HG02642 (cell line): Measurements from ENCODE around the gene GFER.

Experiments
- ATAC-seq: cut with Tn5 transposase; IDR thresholded peaks from one replicate; pipeline ENCODE4 v1.9.1; 2021; ENCODE audit warnings: mild to moderate bottlenecking; ENCODE audit not compliant: unreplicated experiment, poor library complexity

Gene GFER

DNA sequence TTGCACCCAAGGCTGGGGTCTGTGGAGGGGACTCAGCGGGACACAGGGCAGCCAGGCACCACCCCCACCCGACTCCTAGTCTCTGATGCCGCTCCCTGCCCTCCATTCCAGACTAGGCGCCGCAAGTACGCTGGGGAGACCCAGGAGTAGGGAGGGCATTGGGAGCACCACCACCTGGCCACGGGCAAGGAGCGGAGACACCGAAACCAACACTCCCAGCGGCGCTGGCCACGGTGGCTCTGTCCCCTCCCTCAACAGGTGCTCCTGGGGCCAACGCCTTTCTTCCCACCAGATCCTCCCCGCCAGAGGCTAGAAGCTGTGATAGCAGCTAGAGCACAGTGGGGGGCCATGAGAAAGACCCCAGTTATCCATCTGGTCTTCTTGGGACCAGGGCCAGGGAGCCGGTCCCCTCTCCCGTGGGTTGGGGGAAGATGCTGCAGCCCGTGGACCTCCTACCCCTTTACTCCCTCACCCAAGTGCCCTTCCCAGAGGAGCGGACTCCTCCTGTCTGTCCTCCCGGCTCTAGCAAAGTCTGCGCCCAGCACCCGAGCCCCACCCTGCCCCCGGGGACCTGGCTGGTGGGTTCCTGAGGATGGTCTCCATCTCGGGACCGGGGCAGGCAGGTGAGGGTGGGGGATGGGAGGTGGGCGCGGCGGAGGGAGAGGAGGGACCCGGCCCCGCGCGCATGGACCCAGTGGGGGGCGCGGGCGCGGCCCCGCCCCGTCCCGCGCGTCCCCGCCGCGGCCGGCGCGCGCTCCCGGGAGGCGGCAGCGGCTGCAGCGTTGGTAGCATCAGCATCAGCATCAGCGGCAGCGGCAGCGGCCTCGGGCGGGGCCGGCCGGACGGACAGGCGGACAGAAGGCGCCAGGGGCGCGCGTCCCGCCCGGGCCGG lies 5.5 kb downstream of the GFER start, which contains the start of gene SYNGR3:
SYNGR3 (plus strand) TSS at position 762 of the 892 bp plus-strand sequence. CDS start 133 bp downstream, outside the sequence.
- ATAC-seq, result no peak

DNA sequence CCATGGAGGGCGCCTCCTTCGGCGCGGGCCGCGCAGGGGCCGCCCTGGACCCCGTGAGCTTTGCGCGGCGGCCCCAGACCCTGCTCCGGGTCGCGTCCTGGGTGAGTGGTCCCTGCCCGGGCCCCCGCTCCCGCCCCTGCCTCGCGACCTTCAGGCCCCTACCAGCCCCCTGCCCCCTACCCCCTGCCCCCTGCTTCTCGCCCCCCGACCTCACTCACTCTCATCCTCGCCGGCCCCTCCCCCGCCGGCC lies 6.0 kb downstream of the GFER start:
- no peak for ATAC-seq

DNA sequence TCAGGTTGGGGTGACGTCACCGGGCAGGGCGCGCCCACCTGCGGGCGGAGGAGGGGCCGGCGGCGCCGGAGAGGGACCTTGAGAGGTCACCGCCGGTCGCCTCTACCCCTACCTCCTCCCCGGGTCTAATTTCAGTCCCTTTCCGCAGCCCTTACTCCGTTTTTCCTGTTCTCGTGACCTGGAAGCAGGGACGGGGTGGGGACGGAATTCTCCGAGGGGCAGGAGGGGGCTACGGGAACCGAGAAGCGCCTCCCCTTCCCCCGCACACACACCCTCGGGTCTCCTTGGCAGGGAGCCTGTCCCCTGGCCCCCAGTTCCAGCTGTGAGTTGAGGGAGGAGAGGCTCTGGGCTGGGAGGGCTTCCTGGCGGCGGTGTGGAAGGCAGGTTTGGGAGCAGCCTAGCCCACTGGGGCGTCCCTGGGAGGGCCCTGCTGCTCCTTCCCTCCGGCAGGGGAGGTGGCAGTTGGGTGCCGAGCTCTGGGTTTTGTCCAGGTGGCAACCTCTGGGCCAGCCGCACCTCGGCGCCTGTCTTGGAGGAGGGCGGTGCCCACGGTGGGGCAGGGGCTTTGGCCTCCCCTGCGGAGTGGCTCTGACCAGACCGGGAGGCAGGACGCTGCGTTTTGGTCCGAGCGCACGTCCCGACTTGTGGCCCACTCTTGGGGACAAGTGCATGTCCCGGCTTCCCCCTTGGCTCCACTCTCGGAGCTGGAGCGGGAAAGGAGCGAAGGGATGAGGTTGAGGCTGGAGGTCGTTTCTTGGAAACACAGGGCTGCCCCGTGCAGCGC lies 6.5 kb downstream of the GFER start:
- peak; percentile 3 for ATAC-seq

DNA sequence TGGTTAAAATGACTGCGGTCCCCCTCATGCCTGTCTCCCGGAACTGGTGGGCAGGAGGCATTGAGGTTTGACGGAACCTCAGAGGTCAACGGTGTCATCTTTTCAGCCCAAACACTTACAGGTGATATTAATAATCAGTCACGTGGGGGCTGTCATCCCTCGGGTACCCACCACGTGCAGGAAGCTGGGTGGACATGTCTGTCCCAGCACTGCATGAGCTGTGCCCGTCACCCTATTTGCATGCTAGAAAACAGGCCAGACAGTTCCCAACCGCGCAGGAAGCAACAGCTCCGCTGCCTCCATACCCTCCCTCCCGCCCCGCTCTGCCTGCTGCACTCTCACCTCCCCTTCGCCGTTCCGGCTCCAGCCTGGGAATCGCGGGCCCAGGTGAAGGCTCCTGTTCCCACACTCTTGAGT lies 7.2 kb downstream of the GFER start:
- ATAC-seq, result peak; percentile 31

DNA sequence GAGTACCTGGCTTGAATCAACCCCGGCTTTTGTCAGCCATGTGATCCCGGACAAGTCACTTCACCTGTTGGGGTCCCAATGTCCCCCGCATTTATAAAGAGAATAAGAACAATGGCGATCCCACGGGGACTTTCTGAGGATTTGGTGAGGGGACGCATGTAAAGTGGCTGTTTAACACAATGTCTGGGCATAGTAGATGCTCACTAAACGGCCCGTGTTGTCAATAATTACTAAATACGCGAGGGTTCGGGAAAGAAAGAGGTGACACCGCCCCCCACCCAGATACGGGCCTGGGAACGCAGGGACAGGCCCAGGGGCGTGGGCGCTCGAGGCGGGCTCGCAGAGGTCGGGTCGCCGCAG lies 7.6 kb downstream of the GFER start:
- no peak for ATAC-seq

DNA sequence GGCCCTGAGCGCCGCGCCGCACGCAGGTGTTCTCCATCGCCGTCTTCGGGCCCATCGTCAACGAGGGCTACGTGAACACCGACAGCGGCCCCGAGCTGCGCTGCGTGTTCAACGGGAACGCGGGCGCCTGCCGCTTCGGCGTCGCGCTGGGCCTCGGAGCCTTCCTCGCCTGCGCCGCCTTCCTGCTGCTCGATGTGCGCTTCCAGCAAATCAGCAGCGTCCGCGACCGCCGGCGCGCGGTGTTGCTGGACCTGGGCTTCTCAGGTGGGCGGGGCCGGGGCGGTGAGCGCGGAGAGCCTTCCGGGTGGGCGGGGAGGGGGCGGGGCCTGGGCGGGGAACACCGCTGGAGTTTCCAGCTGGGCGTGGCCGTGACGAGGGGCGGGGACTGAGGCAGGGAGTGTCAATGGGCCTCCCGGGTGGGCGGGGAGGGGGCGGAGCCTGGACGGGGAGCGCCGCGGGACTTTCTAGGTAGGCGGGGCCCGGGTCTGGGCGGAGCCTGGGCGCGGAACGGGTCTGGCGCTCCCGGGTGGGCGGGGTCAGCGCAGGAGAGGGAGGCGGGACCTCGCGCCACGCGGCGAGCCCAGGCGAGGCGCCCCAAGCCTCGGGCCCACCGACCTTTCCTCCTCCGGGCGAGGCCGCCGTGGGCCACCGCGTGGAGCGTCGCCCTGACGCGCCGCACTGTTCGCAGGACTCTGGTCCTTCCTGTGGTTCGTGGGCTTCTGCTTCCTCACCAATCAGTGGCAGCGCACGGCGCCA lies 8.1 kb downstream of the GFER start:
- peak; percentile 52 for ATAC-seq

DNA sequence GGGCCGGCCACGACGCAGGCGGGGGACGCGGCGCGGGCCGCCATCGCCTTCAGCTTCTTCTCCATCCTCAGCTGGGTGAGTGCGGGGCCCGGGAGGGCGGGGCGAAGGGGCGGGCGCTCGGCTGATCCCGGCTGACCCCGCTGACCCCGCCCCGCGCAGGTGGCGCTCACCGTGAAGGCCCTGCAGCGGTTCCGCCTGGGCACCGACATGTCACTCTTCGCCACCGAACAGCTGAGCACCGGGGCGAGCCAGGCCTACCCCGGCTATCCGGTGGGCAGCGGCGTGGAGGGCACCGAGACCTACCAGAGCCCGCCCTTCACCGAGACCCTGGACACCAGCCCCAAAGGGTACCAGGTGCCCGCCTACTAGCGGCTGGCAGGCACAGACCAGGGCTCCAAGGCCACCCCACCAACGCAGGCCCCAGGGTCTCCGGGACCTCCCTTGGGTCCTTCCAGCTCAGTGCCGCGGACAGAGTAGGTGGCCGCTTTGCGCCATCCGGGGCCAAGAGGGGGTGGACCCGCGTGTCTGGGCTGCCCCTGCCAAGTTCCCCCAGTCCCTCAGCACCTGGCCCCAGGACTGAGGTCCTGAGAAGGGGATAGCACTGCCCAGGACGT lies 8.8 kb downstream of the GFER start:
- ATAC-seq, result no peak

DNA sequence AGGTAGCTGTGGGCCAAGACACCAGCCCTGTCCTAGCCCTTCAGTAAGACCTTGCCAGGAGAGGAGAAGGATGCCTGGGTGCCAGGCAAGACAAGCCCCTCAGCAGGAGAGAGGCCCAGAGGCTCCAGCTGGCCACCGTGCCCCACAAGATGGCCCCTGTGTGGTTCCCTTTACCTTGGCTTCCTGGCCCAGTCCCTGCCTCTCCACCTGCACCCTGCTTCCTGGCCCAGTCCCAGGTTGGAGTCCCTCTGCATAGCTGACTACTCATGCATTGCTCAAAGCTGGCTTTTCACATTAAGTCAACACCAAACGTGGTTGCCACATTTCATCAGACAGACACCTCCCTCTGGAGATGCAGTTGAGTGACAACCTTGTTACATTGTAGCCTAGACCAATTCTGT lies 9.7 kb downstream of the GFER start:
- no peak for ATAC-seq

DNA sequence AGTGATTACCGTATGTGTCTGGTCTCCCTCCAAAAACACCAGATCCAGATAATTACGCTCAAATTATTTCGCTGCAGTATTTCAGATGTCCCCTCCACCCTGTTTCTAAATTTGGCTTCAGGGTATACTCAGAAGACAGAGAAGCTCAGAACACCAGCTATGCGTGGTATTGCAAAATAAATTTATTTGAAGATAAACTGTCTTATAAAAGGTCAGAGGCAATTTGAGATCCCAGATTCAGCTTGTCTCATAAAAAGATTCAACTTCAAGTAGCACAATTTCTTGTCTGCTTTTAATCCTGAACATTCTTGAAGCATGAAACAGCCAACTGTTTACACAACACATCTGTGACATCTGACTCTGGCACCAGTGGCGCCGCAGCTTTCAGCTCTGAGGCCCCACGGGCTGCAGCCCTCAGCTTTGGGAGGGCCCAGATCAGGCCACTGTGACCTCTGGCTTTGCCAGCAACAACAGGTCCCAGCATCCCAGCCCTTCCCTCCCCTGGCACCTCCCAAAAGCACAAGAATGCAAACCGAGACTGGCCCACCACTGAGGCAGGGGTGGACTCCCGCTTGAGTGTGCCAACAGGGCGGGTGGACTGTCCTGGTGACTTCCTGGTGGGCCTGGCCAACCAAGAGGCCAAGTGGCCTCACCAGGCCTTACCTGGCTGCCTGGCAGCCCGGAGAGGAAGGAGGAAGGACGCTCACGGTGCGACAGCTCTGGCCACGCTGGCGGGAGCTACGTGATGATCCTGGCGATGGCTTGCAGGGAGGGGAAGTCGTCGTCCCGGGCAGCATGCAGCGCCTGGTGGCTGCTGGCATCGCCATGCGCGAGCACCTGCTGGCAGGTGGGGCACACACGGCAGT lies 13.7 kb downstream of the GFER start:
- ATAC-seq, result no peak

DNA sequence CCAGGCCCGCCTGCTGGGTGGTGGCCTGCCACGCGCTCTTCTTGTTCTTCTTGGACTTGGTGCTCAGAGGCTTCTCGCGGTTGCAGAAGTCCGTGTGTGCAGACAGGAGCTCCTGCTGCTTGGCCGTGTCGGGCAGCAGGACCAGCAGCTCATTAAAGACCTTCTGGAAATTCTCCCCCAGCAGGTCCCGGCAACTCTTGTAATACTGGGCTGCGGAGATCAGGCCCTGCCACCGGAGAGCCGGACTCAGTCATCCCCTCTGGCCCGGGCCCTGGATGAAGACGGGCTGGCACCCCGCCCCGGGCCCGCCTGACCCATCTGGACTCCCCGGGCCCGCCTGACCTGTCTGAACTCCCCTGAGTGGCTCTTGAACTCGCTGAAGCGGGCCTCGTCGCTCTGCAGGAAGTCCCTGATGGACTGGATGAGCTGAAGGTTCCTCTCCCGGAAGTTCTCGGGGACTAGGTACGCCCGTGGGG lies 14.4 kb downstream of the GFER start:
- no peak for ATAC-seq

DNA sequence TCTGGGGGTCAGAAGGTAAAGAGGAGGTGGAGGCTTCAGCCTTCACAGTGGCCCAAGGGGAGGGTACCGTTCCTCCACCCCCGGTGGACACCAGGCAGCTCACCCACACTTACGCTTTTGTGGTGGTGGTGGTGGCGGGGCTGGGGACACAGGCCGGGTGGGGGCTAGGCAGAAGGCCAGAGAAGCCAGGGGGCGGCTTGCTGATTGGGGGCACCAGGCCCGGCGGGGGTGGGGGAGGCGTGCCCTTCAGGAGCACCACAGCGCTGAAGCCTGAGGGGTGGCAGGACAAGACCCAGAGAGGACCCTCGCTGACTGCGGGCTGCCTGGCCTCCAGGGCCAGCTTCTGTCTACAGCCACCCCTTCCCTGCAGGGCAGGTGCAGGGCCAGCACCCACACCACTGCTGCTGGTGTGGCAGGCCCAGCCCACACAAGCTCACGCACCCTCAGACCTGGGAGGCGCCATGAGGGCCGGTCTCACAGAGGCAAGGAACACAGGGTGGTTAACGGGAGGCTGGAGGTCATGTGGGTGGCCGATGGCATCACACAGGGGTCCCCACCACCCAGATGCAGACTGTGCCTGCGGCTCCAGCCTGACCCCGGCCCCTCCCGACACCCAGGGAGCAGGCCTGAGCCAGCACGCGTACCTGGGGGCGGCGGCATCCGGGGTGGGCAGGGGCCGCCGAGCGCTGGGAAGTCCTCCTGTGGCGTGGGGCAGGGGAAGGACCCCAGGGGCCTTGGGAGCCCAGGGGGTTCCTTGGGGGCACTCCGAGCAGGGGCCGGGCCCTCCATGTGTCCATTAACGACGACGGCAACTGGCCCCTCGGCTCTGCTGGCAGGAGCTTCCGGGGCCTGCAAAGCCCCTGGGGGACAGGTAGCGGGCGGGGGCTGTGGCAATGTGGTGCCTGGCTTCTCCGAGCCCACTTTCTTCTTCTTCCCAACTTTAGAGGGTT lies 15.1 kb downstream of the GFER start:
- ATAC-seq, result no peak

DNA sequence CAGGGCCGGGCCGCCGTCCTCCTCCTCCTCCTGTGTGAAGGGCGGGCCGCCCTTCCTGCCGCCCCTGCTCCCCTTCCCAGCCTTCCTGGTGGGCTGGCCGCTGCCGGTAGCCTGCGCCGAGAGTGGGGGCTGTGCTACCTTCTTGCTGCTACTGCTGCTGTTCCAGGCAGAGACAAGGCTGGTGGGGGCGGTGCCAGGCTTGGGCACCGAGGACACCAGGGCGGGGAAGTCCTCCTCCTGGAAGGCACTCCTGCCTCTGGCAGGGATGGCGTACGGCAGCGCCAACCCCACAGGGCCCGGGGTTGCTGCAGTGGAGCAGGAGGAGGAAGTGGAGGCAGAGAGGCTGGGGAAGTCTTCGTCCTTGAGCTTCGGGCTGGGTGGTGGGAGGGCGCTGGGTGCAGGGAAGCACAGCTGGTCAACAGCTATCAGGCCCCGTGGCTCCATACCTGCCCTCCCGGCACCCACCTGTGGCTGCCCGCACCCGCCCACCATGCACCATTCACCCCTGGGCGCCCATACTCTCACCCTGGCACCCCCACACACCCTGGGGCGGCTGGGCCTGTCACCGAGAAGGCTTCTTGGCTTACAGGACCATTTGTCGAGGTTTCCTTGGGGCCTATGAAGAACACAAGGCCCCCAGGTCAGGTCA lies 16.0 kb downstream of the GFER start:
- no peak for ATAC-seq

DNA sequence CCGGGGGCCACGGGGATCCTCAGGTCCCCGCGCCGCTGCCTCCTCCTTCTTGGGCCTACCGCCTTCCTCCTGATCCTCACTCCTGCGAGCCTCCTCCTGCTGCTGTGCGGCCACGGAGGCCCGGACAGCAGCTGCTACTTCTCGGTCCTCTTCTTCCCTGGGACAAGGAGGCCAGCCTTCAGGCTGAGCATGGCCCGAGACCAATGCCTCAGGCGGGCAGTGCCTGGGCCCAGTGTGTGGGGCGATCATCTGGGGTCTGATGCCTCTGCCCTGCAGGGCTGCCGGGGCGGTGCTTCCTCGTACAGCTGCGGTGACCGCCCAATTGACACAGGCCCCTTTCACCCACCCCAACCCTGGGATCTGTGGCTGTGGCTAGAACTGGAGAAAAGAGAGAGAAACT lies 17.0 kb downstream of the GFER start:
- no peak for ATAC-seq

DNA sequence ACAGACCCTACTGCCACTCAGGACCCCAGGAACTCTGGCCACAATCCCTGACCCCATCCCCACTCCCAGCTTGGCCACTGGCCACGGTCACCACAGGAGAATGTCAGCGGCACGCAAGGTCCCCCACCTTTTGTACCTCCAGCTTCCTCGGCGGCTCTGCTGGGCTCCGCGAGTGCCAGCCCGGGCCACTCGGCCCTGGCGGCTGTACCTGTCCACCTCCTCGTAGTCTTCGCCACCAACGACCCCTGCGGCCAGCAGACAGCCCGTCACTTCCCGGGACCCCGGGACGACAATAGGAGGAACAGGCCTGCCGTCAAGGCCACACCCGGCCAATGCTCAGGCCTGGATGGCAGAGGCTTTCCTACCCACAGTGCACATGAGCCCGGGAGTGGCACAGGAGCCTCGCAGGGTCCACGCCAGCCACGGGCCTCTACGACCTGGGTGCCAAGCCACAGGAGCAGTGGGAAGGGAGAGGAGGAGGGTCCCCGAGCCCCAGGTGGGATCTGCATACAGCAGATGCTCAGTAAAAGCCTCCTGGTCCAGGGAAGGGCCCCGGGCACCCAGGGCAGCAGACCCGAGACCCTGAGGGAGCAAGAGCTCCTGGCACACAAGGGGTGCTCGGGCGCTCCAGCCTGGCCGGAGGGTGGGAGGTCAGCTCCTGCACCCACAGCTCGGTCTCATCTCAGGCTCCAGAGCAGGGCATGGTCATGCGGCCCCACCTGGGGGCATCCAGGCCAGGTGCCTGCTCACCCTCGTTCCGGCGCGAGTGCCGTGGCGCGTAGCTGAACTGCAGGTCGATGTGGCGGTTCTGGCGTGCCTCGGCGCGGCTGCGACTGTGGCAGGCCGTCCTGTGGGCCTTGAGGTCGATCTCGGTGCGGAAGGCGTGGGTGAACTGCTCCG lies 17.7 kb downstream of the GFER start:
- ATAC-seq, result no peak

DNA sequence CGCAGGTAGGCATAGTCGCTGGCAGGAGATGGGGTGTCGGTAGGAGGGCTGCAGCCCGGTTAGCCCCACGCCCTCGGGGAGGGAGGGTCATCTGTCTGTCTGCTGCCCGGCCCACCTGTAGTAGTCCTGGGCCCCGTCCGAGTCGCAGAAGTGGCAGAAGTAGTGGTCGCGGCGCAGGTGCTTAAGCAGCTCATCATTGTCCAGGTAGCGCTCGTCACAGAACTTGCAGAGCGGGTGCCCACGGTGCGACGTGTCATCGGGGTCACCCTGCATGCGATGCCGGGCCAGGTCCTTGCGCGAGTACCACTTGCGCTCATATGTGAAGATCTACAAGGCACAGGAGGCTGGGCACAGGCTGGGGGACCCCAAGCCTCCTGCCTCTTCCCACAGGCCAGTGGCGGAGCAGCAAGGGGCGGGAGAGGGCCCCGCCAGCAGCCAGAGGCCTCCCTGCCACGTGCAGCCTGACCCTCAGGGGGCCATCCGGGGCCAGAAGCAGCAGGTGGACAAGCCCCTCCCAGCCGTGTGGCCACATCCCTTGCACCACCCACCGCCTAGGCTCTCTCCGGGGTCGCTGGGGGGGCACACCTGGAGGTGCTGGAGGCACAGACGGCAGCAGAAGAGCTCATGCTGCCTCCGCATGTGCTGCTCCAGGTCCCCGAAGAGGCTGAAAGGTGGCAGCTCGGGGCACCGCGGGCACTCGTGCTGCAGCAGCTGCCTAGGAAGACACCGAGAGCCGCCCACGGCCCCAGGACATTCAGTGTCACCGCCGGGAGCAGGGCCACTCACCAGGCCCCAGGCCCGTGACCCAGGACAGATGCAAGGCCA lies 18.6 kb downstream of the GFER start:
- no peak for ATAC-seq

DNA sequence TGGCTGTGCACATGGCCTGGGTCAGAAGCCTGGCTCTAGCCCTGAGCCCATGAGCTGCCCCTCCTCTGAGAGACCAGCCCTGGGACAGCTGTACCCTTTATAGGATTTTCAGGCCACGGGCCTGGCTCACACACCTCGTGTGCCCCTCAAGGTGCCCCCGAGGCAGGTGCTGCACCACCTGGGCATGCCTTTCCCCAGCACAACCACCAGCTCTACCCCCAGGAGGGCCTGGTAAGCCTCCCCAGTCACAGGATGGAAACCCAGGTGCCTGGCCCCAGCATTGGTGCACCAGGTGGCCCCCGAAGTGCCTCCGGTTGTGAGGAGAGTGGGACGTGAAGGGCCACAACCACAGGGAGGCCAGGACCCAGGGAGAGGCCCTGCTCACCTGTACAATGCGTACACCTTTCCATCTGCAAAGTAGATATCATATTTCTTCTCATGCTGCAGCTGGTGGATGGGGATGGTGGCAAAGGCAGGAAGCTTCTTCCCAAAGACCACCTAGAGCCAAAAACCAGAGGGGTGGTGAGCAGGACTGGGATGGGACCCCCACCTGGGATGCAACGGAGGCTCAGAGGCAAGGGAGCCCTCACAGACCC lies 19.3 kb downstream of the GFER start:
- no peak for ATAC-seq
